A549 (cell line): ENCODE results near the gene FASTK.

ENCODE experiments used
- CTCF ChIP-seq: fragments of >200 bp; sonication (Bioruptor Twin); formaldehyde crosslinking; IDR thresholded peaks from 3 replicates; pipeline ENCODE4 v1.5.1; 2016
- EP300 ChIP-seq, 2 experiments: fragments of >200 bp; sonication (Bioruptor Twin); formaldehyde crosslinking; IDR thresholded peaks; 2 replicates in 1 of 2; 3 replicates in 1 of 2; pipeline ENCODE4 v1.6.1; 2016 to 2017
- ESRRA ChIP-seq: fragments of 150-350 bp; IDR thresholded peaks from 2 replicates; pipeline ENCODE4 v1.6.1; 2014; ENCODE audit warnings: mild to moderate bottlenecking, low read length, borderline replicate concordance
- HES2 ChIP-seq: fragments of >200 bp; sonication (Bioruptor Twin); formaldehyde crosslinking; IDR thresholded peaks from 2 replicates; pipeline ENCODE4 v1.6.1; 2016
- POLR2A ChIP-seq: IDR thresholded peaks from 2 replicates; pipeline ENCODE4 v1.6.1; 2012; ENCODE audit warnings: mild to moderate bottlenecking, low read length
- RARB ChIP-seq: fragments of 250-450 bp; sonication (Bioruptor Pico); IDR thresholded peaks from 2 replicates; pipeline ENCODE4 v1.8.0; 2021; ENCODE audit warnings: mild to moderate bottlenecking, moderate library complexity
- REST ChIP-seq: fragments of 200-600 bp; sonication (generic); IDR thresholded peaks from 2 replicates; pipeline ENCODE4 v1.6.1; 2016; ENCODE audit warnings: antibody characterized with exemption, mild to moderate bottlenecking, moderate library complexity
- SMC3 ChIP-seq: fragments of >200 bp; sonication (Bioruptor Twin); formaldehyde crosslinking; IDR thresholded peaks from 3 replicates; pipeline ENCODE4 v1.6.1; 2018; ENCODE audit warnings: inconsistent platforms
- ZC3H11A ChIP-seq: fragments of 450-650 bp; IDR thresholded peaks from 2 replicates; pipeline ENCODE4 v1.6.1; 2014; ENCODE audit warnings: antibody characterized with exemption, mild to moderate bottlenecking

GRCh38 chr7:151119055-151119415 is 38.4 kb upstream of the FASTK start:
- TF ChIP-seq SMC3 (no peak), POLR2A (no peak), CTCF (no peak), ESRRA (no peak), EP300 (IDR thresholded peaks at IDR 0.05) (no peak), RARB (CRISPR knock-in tag) (no peak), ZC3H11A (no peak), REST (no peak), HES2 (no peak)
